ENCODE results near the gene PDE7B. TPM values are rescaled to one million over a fixed set of nuclear protein-coding genes. Genes with fewer than 3 reads are reported as not detected.

PDE7B gene
- polyA plus RNA-seq, 1 donor (not counting 4 experiments of a cell fraction or from before 2014, with no cell fraction given): 0.01 TPM

DNA sequence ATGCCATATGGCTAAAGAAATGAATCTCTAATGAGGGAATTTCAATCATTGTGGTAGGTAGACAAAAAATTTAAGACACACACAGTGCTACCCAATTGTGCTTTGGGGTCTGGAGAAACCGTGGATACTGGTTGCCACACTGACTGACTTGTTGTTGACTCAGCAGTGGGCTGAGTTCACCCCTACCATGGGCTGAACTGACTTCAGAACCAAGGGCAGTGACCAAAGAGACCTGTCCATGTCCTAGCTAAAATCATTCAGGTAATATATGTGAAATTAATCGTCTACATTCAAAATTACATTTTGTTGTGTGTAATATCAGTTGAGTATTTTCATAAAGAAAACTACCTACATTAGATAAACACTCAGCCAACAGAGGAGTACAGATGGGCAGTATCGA lies 131.6 kb downstream of the PDE7B start:
- Histone ChIP-seq H3K79me2 (ENCODE audit: control insufficient read depth, insufficient read depth, low read length) (no peaks in the 10 kb centered on the region), H3K4me2 (ENCODE audit: control insufficient read depth, extremely low read depth, insufficient read depth, low read depth, low read length) (no peak overlapping the region), H2AFZ (ENCODE audit: control insufficient read depth, low read length) (no peak overlapping the region), H3K4me3 (ENCODE audit: control insufficient read depth in 2 of 3, extremely low read depth in 1 of 3, insufficient read depth in 2 of 3, low read depth in 1 of 3, low read length in 3 of 3) (no peak overlapping the region), H3K4me1 (ENCODE audit: control insufficient read depth, extremely low read depth, insufficient read depth, low read length) (no peaks in the 10 kb centered on the region), H3K9ac (ENCODE audit: control insufficient read depth, extremely low read depth, insufficient read depth, low read length) (no peak overlapping the region), H3K27me3 (ENCODE audit: control insufficient read depth, extremely low read depth, insufficient read depth, low read length) (no peaks in the 10 kb centered on the region), H4K20me1 (ENCODE audit: control insufficient read depth, extremely low read depth, insufficient read depth, low read length) (no peaks in the 10 kb centered on the region), H3K36me3 (ENCODE audit: control insufficient read depth in 2 of 2, extremely low read depth in 1 of 2, insufficient read depth in 2 of 2, low read length in 2 of 2) (no peaks in the 10 kb centered on the region), H3K27ac (ENCODE audit: control insufficient read depth, insufficient read depth, low read length) (no peak overlapping the region), H3K9me3 (ENCODE audit: control insufficient read depth, low read depth, low read length) (no peaks in the 10 kb centered on the region), H3K9me1 (ENCODE audit: control insufficient read depth, extremely low read depth, insufficient read depth, low read length) (no peaks in the 10 kb centered on the region)
- no peak for DNase-seq (ENCODE audit: low read depth, low spot score)
- no peak for FAIRE-seq
- no peak for TF ChIP-seq EZH2 (IDR thresholded peaks at IDR 0.05; ENCODE audit: low read length)
- TF ChIP-seq, protein P1, sequence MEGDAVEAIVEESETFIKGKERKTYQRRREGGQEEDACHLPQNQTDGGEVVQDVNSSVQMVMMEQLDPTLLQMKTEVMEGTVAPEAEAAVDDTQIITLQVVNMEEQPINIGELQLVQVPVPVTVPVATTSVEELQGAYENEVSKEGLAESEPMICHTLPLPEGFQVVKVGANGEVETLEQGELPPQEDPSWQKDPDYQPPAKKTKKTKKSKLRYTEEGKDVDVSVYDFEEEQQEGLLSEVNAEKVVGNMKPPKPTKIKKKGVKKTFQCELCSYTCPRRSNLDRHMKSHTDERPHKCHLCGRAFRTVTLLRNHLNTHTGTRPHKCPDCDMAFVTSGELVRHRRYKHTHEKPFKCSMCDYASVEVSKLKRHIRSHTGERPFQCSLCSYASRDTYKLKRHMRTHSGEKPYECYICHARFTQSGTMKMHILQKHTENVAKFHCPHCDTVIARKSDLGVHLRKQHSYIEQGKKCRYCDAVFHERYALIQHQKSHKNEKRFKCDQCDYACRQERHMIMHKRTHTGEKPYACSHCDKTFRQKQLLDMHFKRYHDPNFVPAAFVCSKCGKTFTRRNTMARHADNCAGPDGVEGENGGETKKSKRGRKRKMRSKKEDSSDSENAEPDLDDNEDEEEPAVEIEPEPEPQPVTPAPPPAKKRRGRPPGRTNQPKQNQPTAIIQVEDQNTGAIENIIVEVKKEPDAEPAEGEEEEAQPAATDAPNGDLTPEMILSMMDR (optimal IDR thresholded peaks at IDR 0.05 in 1 of 3, IDR thresholded peaks at IDR 0.05 in 1 of 3, conservative IDR thresholded peaks at IDR 0.05 in 1 of 3; ENCODE audit: extremely low read depth in 1 of 3, insufficient read depth in 2 of 3, low read length in 3 of 3): no peak
- dilution Hi-C loops (cut with MboI; ENCODE audit: extremely low pct_ligation_motif_present, low sequenced_read_pairs): no loop called here

DNA sequence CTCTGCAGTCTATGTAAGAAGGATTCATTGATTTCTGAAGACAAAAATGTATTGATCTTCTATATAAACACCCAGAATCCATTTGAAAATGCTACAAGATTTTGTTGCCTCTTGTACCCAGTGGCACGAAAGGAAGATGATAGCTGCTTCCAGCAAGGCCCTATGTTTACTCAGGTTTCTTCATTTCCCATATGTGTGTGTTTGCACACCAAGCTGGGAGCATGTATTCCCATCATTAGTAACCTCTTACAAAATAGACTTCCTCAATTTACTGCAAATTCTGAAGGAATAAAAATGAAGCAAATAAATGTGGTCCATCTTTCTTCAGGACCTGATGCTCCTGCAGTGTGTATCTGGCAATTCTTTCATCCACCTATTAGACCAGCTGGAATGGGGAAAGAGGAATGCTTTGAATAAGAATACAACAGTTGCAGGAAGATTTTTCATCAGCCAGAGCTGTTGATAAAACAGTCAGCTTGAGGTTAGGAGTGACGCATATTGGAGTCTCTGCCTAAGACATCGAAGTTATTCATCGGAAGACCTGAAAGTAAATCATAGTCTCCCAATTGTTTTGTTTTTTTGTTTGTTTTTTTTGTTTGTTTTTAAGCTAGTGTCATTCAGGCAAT lies 132.3 kb downstream of the PDE7B start:
- Histone ChIP-seq H4K20me1 (ENCODE audit: control insufficient read depth, extremely low read depth, insufficient read depth, low read length) (no peaks in the 10 kb centered on the region), H3K36me3 (ENCODE audit: control insufficient read depth in 2 of 2, extremely low read depth in 1 of 2, insufficient read depth in 2 of 2, low read length in 2 of 2) (no peaks in the 10 kb centered on the region), H3K27me3 (ENCODE audit: control insufficient read depth, extremely low read depth, insufficient read depth, low read length) (no peaks in the 10 kb centered on the region), H2AFZ (ENCODE audit: control insufficient read depth, low read length) (no peak overlapping the region), H3K4me3 (ENCODE audit: control insufficient read depth in 2 of 3, extremely low read depth in 1 of 3, insufficient read depth in 2 of 3, low read depth in 1 of 3, low read length in 3 of 3) (no peak overlapping the region), H3K79me2 (ENCODE audit: control insufficient read depth, insufficient read depth, low read length) (no peaks in the 10 kb centered on the region), H3K4me2 (ENCODE audit: control insufficient read depth, extremely low read depth, insufficient read depth, low read depth, low read length) (no peak overlapping the region), H3K9me3 (ENCODE audit: control insufficient read depth, low read depth, low read length) (no peaks in the 10 kb centered on the region), H3K9ac (ENCODE audit: control insufficient read depth, extremely low read depth, insufficient read depth, low read length) (no peak overlapping the region), H3K9me1 (ENCODE audit: control insufficient read depth, extremely low read depth, insufficient read depth, low read length) (no peaks in the 10 kb centered on the region), H3K4me1 (ENCODE audit: control insufficient read depth, extremely low read depth, insufficient read depth, low read length) (no peaks in the 10 kb centered on the region), H3K27ac (ENCODE audit: control insufficient read depth, insufficient read depth, low read length) (no peak overlapping the region)
- no peak for FAIRE-seq
- TF ChIP-seq EZH2 (IDR thresholded peaks at IDR 0.05; ENCODE audit: low read length): no peak
- TF ChIP-seq, protein P1 (optimal IDR thresholded peaks at IDR 0.05 in 1 of 3, IDR thresholded peaks at IDR 0.05 in 1 of 3, conservative IDR thresholded peaks at IDR 0.05 in 1 of 3; ENCODE audit: extremely low read depth in 1 of 3, insufficient read depth in 2 of 3, low read length in 3 of 3): no peak
- dilution Hi-C loops (cut with MboI; ENCODE audit: extremely low pct_ligation_motif_present, low sequenced_read_pairs): no loop called here
- DNase-seq (ENCODE audit: low read depth, low spot score): no peak
